CD14-positive monocyte (primary cell): ENCODE results near the gene SULT1C3. TPM values are rescaled to one million over a fixed set of nuclear protein-coding genes. Genes with fewer than 3 reads are reported as not detected.

ENCODE experiments used
- DNase-seq, 3 donors: peaks; one replicate each; pipeline ENCODE4 v3.0.0-alpha.2; 2011 to 2022
- H2AFZ ChIP-seq: 2 replicates; pipeline ENCODE4 v1.6.0; 2012; ENCODE audit warnings: mild to moderate bottlenecking, low read depth, low read length, inconsistent platforms; ENCODE audit not compliant: insufficient read depth, poor library complexity, severe bottlenecking
- H3K27ac ChIP-seq, 2 donors: 1 replicate in 1 of 2; 2 replicates in 1 of 2; pipeline ENCODE4 v1.5.1; 2012 to 2013; ENCODE audit warnings: low read length in 2 of 2, control low read depth in 1 of 2, inconsistent platforms in 1 of 2, low read depth in 1 of 2, mild to moderate bottlenecking in 1 of 2
- H3K27me3 ChIP-seq, 2 donors: one replicate each; pipeline versions ENCODE4 v1.6.0 to v1.6.1; 2011 to 2013; ENCODE audit warnings: low read length in 2 of 2; ENCODE audit not compliant: control insufficient read depth in 2 of 2, insufficient read depth in 2 of 2
- H3K36me3 ChIP-seq, 2 donors: replicated peaks in 1 of 2; 1 replicate in 1 of 2; 2 replicates in 1 of 2; pipeline versions ENCODE4 v1.5.1 to v1.6.1; 2012 to 2013; ENCODE audit warnings: low read length in 2 of 2, control low read depth in 1 of 2, inconsistent platforms in 1 of 2, mild to moderate bottlenecking in 1 of 2; ENCODE audit not compliant: insufficient read depth in 2 of 2, control insufficient read depth in 1 of 2
- H3K4me1 ChIP-seq, 2 donors: 1 replicate in 1 of 2; 2 replicates in 1 of 2; pipeline versions ENCODE4 v1.5.1 to v1.6.1; 2012 to 2013; ENCODE audit warnings: low read length in 2 of 2, control low read depth in 1 of 2, inconsistent platforms in 1 of 2, mild to moderate bottlenecking in 1 of 2, moderate library complexity in 1 of 2; ENCODE audit not compliant: insufficient read depth in 2 of 2, control insufficient read depth in 1 of 2
- H3K4me2 ChIP-seq: replicated peaks from 2 replicates; pipeline ENCODE3; 2012; ENCODE audit warnings: low read length, moderate library complexity, mild to moderate bottlenecking; ENCODE audit not compliant: poor library complexity, severe bottlenecking; ENCODE audit errors: extremely low read depth
- H3K4me3 ChIP-seq, 3 experiments: fragments of 200-600 bp in 1 of 3; sonication (generic) in 1 of 3; replicated peaks in 1 of 3; 1 replicate in 2 of 3; 2 replicates in 1 of 3; pipeline ENCODE4 v1.5.1; 2011 to 2013; ENCODE audit warnings: low read length in 3 of 3, mild to moderate bottlenecking in 3 of 3, control low read depth in 2 of 3, low read depth in 2 of 3, inconsistent platforms in 1 of 3, moderate library complexity in 1 of 3
- H3K79me2 ChIP-seq: 2 replicates; pipeline ENCODE4 v1.6.0; 2012; ENCODE audit warnings: mild to moderate bottlenecking, control low read depth, inconsistent platforms, low read length, moderate library complexity; ENCODE audit not compliant: insufficient read depth
- H3K9ac ChIP-seq: 2 replicates; pipeline ENCODE4 v1.6.0; 2017; ENCODE audit warnings: low read length, mild to moderate bottlenecking; ENCODE audit not compliant: insufficient read depth, poor library complexity, severe bottlenecking
- H3K9me3 ChIP-seq, 2 donors: replicated peaks in 1 of 2; 1 replicate in 1 of 2; 2 replicates in 1 of 2; pipeline versions ENCODE4 v1.5.1 to v1.6.1; 2012 to 2013; ENCODE audit warnings: low read length in 2 of 2, control low read depth in 1 of 2; ENCODE audit not compliant: control insufficient read depth in 1 of 2, insufficient read depth in 1 of 2
- H4K20me1 ChIP-seq: 2 replicates; pipeline ENCODE4 v1.6.0; 2012; ENCODE audit warnings: mild to moderate bottlenecking, low read length, control low read depth, moderate library complexity; ENCODE audit not compliant: insufficient read depth
- H3K27ac Mint-ChIP-seq, 7 donors: one replicate each; pipeline ENCODE4 v1.8.0; 2020; ENCODE audit warnings: mild to moderate bottlenecking in 7 of 7, mixed read lengths in 7 of 7, moderate library complexity in 6 of 7, inconsistent platforms in 2 of 7
- H3K27me3 Mint-ChIP-seq, 3 donors: one replicate each; pipeline ENCODE4 v1.8.0; 2021 to 2022; ENCODE audit warnings: low read depth in 3 of 3, mild to moderate bottlenecking in 3 of 3, mixed read lengths in 3 of 3, moderate library complexity in 3 of 3, inconsistent platforms in 1 of 3
- H3K36me3 Mint-ChIP-seq, 2 donors: one replicate each; pipeline ENCODE4 v1.8.0; 2020; ENCODE audit warnings: mixed read lengths in 2 of 2, inconsistent platforms in 1 of 2, mild to moderate bottlenecking in 1 of 2
- H3K4me1 Mint-ChIP-seq: one replicate; pipeline ENCODE4 v1.8.0; 2020; ENCODE audit warnings: mild to moderate bottlenecking, mixed read lengths
- H3K4me3 Mint-ChIP-seq, 2 donors: one replicate each; pipeline ENCODE4 v1.8.0; 2020; ENCODE audit warnings: mild to moderate bottlenecking in 2 of 2, mixed read lengths in 2 of 2, moderate library complexity in 1 of 2
- H3K9me3 Mint-ChIP-seq, 7 donors: one replicate each; pipeline ENCODE4 v1.8.0; 2020 to 2022; ENCODE audit warnings: mixed read lengths in 7 of 7, mild to moderate bottlenecking in 6 of 7, moderate library complexity in 6 of 7, inconsistent platforms in 2 of 7
- CTCF ChIP-seq: fragments of 200-600 bp; IDR thresholded peaks from one replicate; pipeline ENCODE4 v1.8.0; 2022; ENCODE audit warnings: antibody characterized with exemption, mild to moderate bottlenecking
- WGBS: methylation state at CpG from one replicate; pipeline ENCODE4 v1.1.5; 2013; ENCODE audit warnings: missing lambda C conversion rate; ENCODE audit not compliant: insufficient coverage; 5-methylcytosine and 5-hydroxymethylcytosine counted together
- intact Hi-C, 2 donors: fragments of 100-400 bp; cut with micrococcal nuclease; formaldehyde crosslinking; loops; one replicate each; pipeline versions ENCODE4 v1.15.0 to v1.15.1; 2023
- polyA plus RNA-seq, 3 donors: library from polyadenylated mRNA; depleted of rRNA in 1 of 3; unstranded in 2 of 3; stranded (reverse) in 1 of 3; fragments of 300-500 nt in 2 of 3; fragments of >200 nt in 1 of 3; fragmentation: Illumina TruSeq in 2 of 3; gene quantifications; 1 replicate in 2 of 3; 2 replicates in 1 of 3; pipeline ENCODE4 v1.2.3, GENCODE V29; 2012 to 2021

Gene SULT1C3
- polyA plus RNA-seq, 3 donors = not detected

DNA sequence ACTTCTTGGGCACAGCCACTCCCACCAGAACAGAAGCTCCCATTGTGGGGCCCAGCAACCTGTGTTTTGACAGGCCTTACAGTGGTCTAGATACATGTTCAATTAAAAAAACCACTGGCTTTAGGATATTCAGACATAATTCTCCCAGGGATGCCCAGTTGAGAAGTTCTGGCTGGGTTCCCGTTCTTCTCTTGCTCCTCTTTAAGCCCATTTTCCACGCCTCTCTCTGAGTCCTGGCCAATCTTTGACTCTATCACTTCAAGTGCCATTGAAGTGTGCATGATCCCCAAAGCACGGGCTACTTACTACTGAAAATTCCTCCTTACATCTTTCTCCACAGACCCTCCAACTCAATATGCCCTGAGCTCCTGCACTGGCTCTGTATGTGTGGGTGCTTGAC is 17.5 kb upstream of the SULT1C3 start:
- no peak for DNase-seq
- no peak overlapping the region for H3K9ac ChIP-seq
- no peaks in the 10 kb centered on the region for H3K79me2 ChIP-seq
- peaks cover 15 to 16% of the 10 kb centered on the region in 2 donors for H3K9me3 ChIP-seq
- no peak overlapping the region for H2AFZ ChIP-seq
- whole genome bisulfite sequencing = 97% methylated on average over 3 of the region's 3 CpGs
- Mint-ChIP-seq H3K4me1 (peaks cover 2% of the 10 kb centered on the region), H3K4me3 (no peak overlapping the region), H3K27me3 (peaks cover 0 to 2% (median 0%) of the 10 kb centered on the region in 3 donors), H3K36me3 (no peaks in the 10 kb centered on the region), H3K9me3 (peaks cover 4 to 24% (median 12%) of the 10 kb centered on the region in 7 donors), H3K27ac (no peak overlapping the region)
- intact Hi-C loops = no loop called here
- no peaks in the 10 kb centered on the region for H3K4me1 ChIP-seq
- H3K4me2 ChIP-seq = no peak overlapping the region
- H3K27me3 ChIP-seq = no peaks in the 10 kb centered on the region
- H3K4me3 ChIP-seq = no peak overlapping the region
- no peak overlapping the region for H3K27ac ChIP-seq
- H4K20me1 ChIP-seq = no peaks in the 10 kb centered on the region
- H3K36me3 ChIP-seq = no peaks in the 10 kb centered on the region
- no peak for TF ChIP-seq CTCF

GRCh38 chr2:108223573-108223972 is 16.2 kb upstream of the SULT1C3 start:
- H3K9ac ChIP-seq = no peak overlapping the region
- Mint-ChIP-seq H3K4me1 (peaks cover 2% of the 10 kb centered on the region), H3K4me3 (no peak overlapping the region), H3K27ac (no peak overlapping the region), H3K36me3 (no peaks in the 10 kb centered on the region), H3K9me3 (peaks cover 4 to 24% (median 12%) of the 10 kb centered on the region in 7 donors), H3K27me3 (peaks cover 0 to 2% (median 0%) of the 10 kb centered on the region in 3 donors)
- no peak for DNase-seq
- WGBS = 91% methylated on average over 1 of the region's 4 CpGs
- H3K9me3 ChIP-seq = peaks cover 15 to 16% of the 10 kb centered on the region in 2 donors
- H3K4me2 ChIP-seq = no peak overlapping the region
- no peak overlapping the region for H3K27ac ChIP-seq
- no peaks in the 10 kb centered on the region for H3K79me2 ChIP-seq
- intact Hi-C loops = no loop called here
- no peak overlapping the region for H2AFZ ChIP-seq
- H3K4me1 ChIP-seq = no peaks in the 10 kb centered on the region
- H3K36me3 ChIP-seq = no peaks in the 10 kb centered on the region
- H3K27me3 ChIP-seq = no peaks in the 10 kb centered on the region
- no peak overlapping the region for H3K4me3 ChIP-seq
- no peak for TF ChIP-seq CTCF
- no peaks in the 10 kb centered on the region for H4K20me1 ChIP-seq
